ENCODE measurements around the gene SLX4IP.

The SLX4IP gene

GRCh38 chr20:10554285-10554684, 119.2 kb downstream of the SLX4IP start:
- no peak for DNase-seq

- no peak for DNase-seq
These were observed 120.3 kb downstream of the SLX4IP start for GRCh38 chr20:10555393-10555792.

DNA sequence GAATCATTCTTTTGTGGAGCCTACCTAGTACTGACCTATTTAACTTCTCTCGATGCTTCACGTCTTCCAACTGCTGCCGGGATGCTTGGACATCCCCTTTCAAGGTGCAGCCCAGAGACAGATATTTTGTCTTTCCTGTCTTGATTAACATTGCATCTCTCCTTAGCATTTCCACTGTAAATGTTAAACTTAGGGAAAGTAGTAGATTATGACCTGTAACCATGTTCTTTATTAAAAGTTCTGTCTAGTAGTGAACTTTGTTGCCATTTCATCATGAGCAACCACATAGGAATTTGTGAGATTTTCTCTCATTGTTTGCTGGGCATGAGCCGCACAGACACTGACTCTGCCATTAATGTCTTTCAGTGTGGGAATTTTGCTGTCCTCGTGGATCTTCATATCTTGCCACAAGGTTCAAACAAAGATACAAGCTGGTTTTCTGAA, 120.8 kb downstream of the SLX4IP start:
- no peak for DNase-seq

DNA sequence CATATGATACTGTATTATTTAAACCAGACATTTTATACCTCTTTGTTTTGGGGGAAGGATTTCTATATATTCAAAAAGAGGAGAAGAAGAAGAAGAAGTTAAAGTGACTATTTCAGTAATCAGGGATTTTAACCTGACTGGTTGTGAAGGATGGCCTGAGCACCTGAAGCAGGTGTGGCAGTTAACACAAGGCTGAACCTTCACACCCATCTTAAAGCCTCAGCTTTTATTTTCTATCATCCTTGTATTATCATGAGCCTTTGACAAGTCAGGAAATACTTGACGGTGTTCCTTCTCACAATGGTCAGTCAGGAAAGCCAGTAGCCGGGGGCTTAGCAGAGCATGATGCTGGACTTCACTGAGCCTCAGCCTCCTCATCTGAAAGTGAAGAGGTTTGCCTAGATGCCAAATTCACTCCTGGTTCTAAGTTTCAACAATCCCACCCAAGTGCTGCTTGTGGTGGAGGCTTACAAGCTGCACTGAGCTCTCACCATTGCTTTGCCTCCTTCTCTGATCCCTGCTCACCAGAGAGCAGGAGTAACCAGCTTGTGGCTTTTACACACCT, 121.5 kb downstream of the SLX4IP start:
- no peak for DNase-seq

- DNase-seq = peak; percentile 23
These were observed 122.6 kb downstream of the SLX4IP start for GRCh38 chr20:10557685-10558084.

GRCh38 chr20:10558635-10559187, 123.6 kb downstream of the SLX4IP start:
- no peak for DNase-seq

DNA sequence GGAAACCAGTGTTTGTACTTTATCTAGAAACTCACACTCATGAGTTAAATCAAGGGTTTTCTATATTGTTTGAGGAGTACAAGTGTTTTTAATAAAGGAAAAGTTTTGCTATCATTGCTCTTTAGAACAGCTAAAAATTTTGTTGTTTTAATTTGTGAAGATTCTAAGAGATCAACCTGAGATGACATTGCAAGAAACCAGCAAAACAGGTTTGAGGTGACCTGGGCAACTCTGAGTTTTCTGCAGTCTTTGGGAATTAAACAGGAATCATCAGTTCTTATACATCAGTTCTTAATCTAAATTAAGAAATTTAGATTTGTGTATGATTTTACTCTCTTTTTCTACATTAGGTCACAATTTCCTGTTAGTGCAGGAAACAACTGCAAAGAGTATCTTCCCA, 124.2 kb downstream of the SLX4IP start:
- no peak for DNase-seq

- no peak for DNase-seq
These were observed 125.6 kb downstream of the SLX4IP start for GRCh38 chr20:10560686-10561085.

GRCh38 chr20:10561302-10561701, 126.2 kb downstream of the SLX4IP start:
- no peak for DNase-seq

DNA sequence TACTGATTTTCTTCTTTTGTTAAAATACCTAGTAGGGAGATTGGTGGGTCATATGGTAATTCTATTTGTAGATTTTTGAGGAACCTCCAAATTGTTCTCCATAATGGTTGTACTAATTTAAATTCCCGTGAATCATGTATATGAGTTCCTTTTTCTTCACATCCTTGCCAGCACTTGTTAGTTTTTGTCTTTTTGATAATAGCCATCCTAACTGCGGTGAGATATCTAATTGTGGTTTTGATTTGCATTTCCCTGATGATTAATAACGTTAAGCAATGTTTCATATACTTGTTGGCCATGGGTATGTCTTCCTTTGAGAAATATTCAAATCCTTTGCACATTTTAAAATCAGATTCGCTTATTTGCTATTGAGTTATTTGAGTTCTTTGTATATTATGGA, 127.8 kb downstream of the SLX4IP start:
- DNase-seq = no peak

GRCh38 chr20:10563935-10564492, 128.9 kb downstream of the SLX4IP start:
- DNase-seq = no peak

- no peak for DNase-seq
These were observed 130.3 kb downstream of the SLX4IP start for GRCh38 chr20:10565191-10565921.

DNA sequence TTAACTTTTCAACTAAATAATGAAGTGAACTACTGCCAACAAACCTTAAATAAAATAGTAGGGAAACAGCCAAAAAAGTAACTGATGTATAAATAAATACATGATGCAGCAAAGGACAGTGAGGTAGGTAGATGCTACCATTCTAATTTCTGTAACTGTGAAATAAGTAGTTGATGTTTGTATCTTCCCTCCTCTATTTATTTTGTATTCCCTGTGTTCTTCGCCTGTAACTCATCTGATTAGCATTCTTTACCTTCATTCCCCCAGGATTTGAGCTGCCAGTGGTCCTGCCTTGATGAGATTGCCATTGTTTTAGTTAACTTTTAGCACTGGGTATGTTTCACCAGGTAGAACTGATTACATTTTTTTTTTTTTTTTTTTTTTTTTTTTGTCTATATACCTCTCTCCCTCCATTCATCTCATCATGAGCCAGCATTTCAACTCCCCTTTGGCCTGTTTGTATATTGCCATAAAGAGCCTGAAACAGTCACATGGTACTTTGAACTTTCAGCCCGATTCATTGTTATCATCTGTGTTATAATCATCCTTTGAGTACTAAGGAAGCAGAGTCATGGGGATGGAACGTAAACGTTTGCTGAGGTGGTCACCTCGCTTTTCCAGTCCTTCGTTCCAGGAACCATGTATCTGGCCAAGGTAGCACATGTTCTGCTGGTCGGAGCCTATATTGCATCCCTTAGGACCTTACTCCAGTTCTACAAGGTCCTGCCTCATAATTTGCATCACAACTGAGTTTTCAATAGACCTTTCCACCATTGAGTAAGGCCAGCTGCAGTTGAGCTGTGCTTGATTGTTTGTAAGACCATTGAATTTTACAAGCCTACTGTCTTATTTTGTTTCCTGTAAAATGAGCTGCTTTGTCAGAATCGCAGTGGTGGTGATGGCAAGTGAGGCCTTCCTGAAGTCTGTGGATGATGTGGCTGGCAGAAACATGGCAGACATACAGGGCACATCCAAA, 131.1 kb downstream of the SLX4IP start:
- no peak for DNase-seq

- DNase-seq = no peak
These were observed 132.9 kb downstream of the SLX4IP start for GRCh38 chr20:10568032-10568431.

GRCh38 chr20:10571313-10571815, 136.3 kb downstream of the SLX4IP start:
- DNase-seq = no peak

DNA sequence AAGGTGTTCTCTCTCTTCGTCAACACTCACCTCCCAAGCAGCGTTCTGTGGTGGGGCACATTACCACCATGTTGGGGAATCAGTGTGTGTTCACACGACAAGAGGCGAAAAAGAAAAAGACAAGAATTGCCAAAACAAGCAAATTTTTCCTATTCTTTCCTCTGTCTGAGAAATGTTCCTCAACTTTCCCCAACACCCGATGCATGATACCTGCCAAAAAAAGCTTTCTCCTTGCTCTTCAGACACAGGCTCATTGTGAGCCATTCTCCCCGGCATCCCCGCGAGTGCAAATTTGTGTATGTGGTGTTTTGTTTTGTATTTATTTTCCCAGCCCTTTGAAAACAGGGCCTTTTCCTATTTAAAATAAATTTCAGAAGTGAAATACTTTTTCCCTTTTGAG, 137.7 kb downstream of the SLX4IP start:
- no peak for DNase-seq

- no peak for DNase-seq
These were observed 138.3 kb downstream of the SLX4IP start for GRCh38 chr20:10573273-10573950.

DNA sequence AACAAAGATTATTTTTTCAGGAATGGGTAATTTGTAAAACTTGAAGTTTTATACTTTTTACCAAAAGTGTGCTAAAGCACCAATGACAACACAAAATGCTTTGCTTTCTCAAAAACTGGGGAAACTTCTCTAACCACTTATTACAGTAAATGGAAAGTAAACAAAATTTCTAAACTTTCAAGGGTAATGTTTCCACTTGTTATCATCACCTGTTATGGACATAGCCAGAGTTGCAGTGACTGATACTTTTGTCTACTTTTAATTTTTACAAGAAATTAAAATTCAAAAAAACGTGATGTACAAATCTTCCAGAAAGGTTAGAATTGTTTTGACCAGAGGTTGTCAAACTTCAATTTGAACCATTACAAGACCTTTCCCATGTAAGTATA, 138.8 kb downstream of the SLX4IP start:
- DNase-seq = no peak

GRCh38 chr20:10576411-10577090, 141.4 kb downstream of the SLX4IP start:
- DNase-seq = no peak

DNA sequence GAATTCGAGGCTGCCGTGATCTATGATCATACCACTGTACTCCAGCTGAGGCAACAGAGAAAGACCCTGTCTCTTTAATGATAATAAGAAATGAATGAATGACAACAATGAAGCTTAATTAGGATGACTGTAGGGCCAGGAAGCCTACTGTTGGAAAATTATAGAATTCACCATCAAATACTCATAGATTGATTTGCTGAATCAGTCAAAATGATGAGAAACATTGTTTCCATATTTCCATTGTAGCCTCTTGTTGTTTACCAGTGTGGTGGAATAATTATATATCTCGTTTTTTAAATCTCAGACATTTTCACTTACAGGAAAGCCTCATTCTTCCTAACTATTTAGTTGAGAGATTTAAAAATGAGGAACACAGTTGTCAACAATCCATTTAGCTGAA, 142.5 kb downstream of the SLX4IP start:
- DNase-seq = no peak

GRCh38 chr20:10578607-10579006, 143.5 kb downstream of the SLX4IP start:
- no peak for DNase-seq

DNA sequence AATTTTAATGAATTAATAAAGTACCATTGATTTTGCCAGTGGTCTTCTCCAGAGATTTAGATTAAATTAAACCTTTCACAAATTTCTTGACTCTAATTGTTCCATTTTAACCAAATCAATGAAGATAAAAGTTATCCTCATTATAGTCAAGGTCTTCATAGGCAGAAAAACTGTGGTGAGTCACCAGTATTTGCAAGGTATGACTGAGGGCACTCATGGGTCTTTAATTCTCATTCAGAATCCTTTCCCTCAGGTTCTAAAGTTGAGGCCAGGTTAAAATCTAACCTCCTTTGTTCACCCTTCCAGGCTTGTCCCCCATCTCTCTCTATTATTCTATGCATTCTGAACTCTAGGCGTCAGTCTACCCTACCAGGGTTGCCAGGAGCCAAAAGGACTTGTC, 144.8 kb downstream of the SLX4IP start:
- no peak for DNase-seq

All from NCI-H1105 (cell line).